MCF 10A (cell line): ENCODE measurements around the gene DDX39A. TPM values are rescaled to one million over a fixed set of nuclear protein-coding genes. Genes with fewer than 3 reads are reported as not detected.

Experiments
- BruUV-seq: library from RNA; stranded (reverse); fragments of 400-500 nt; replicated peaks from 2 replicates; lab custom pipeline; 2021; lab: Mats Ljungman, UMichigan
- CTCF ChIA-PET: fragments of 300-600 bp; sonication (Branson Sonifier 250); formaldehyde crosslinking; extraction: SDS; loops from one replicate; lab custom pipeline; 2021; ENCODE audit warnings: antibody characterized with exemption, inconsistent platforms; lab: Yijun Ruan, JAX
- POLR2A ChIA-PET: fragments of 300-600, 350-650 bp; sonication (Branson Sonifier 250); formaldehyde crosslinking; extraction: SDS; loops from one replicate; lab custom pipeline; 2020; ENCODE audit warnings: antibody characterized with exemption, inconsistent platforms; lab: Yijun Ruan, JAX
- DNase-seq: peaks from one replicate; pipeline ENCODE4 v3.0.0-alpha.2; 2018; ENCODE audit not compliant: unreplicated experiment
- H3K27ac Mint-ChIP-seq: one replicate; pipeline ENCODE4 v1.8.0; 2022; ENCODE audit warnings: mild to moderate bottlenecking, low read depth, mixed read lengths; ENCODE audit not compliant: unreplicated experiment
- H3K27me3 Mint-ChIP-seq: one replicate; pipeline ENCODE4 v1.8.0; 2022; ENCODE audit warnings: mixed read lengths; ENCODE audit not compliant: insufficient read depth, unreplicated experiment
- H3K36me3 Mint-ChIP-seq: one replicate; pipeline ENCODE4 v1.8.0; 2022; ENCODE audit warnings: mild to moderate bottlenecking, moderate library complexity, mixed read lengths; ENCODE audit not compliant: insufficient read depth, unreplicated experiment
- H3K4me1 Mint-ChIP-seq: one replicate; pipeline ENCODE4 v1.8.0; 2022; ENCODE audit warnings: mixed read lengths; ENCODE audit not compliant: insufficient read depth, unreplicated experiment
- H3K4me3 Mint-ChIP-seq: one replicate; pipeline ENCODE4 v1.8.0; 2022; ENCODE audit warnings: mild to moderate bottlenecking, moderate library complexity, mixed read lengths; ENCODE audit not compliant: unreplicated experiment
- H3K9me3 Mint-ChIP-seq: one replicate; pipeline ENCODE4 v1.8.0; 2022; ENCODE audit warnings: mixed read lengths; ENCODE audit not compliant: unreplicated experiment
- CTCF ChIP-seq: fragments of 200-600 bp; IDR thresholded peaks from one replicate; pipeline ENCODE4 v1.8.0; 2022; ENCODE audit warnings: antibody characterized with exemption, mild to moderate bottlenecking; ENCODE audit not compliant: unreplicated experiment
- intact Hi-C: fragments of 100-400 bp; cut with micrococcal nuclease; formaldehyde crosslinking; loops from 2 replicates; pipeline ENCODE4 v1.14.1; 2022
- total RNA-seq: library from RNA; stranded (reverse); gene quantifications from 2 replicates; pipeline ENCODE4 v1.2.3, GENCODE V29; 2022

Gene DDX39A
- total RNA-seq, 1 experiment from 2014 or later: 65.4 TPM

- intact Hi-C loops: loop anchor here (5.0 kb wide), 1 partner anchor 35 kb away; no protein-coding TSS in a partner anchor
- CTCF ChIA-PET: interaction anchor here (0.6 to 1.1 kb wide), 3 partner anchors 18 to 66 kb away, joined by 3 read pairs; no protein-coding TSS in a partner anchor
- BruUV-seq: no TSS peak
These were observed 18.5 kb upstream of the DDX39A start for GRCh38 chr19:14437578-14438140.

GRCh38 chr19:14435320-14436050, 16.3 kb upstream of the DDX39A start:
- no TSS peak for BruUV-seq

More at GRCh38 chr19:14437578-14438140, 18.5 kb upstream of the DDX39A start:
- no peak overlapping the region for H3K4me3 Mint-ChIP-seq
- TF ChIP-seq CTCF: no peak
- H3K27ac Mint-ChIP-seq: no peak overlapping the region
- no peak for DNase-seq
- H3K9me3 Mint-ChIP-seq: no peaks in the 10 kb centered on the region
- POLR2A ChIA-PET: interaction anchor here (0.6 to 1.2 kb wide), 5 partner anchors 11 to 680 kb away, joined by 3 to 5 read pairs (median 4); partner anchors contain the start of gene ASF1B
- peaks cover 7% of the 10 kb centered on the region for H3K4me1 Mint-ChIP-seq
- peaks cover 26% of the 10 kb centered on the region for H3K36me3 Mint-ChIP-seq
- H3K27me3 Mint-ChIP-seq: no peaks in the 10 kb centered on the region

GRCh38 chr19:14434543-14435319, 15.6 kb upstream of the DDX39A start:
- TF ChIP-seq CTCF: no peak
- BruUV-seq: TSS peak; percentile 25
- Mint-ChIP-seq H3K36me3 (no peaks in the 10 kb centered on the region), H3K27ac (peak overlapping the region; percentile 0), H3K4me1 (peaks cover 10% of the 10 kb centered on the region), H3K4me3 (peak overlapping the region; percentile 48), H3K27me3 (no peaks in the 10 kb centered on the region), H3K9me3 (no peaks in the 10 kb centered on the region)
- POLR2A ChIA-PET: interaction anchor here (0.6 to 1.1 kb wide), 2 partner anchors 16 to 137 kb away, joined by 3 to 5 read pairs; partner anchors contain the start of genes DDX39A and NDUFB7
- CTCF ChIA-PET: interaction anchor here (0.6 to 1.2 kb wide), 3 partner anchors 13 to 139 kb away, joined by 3 read pairs; no protein-coding TSS in a partner anchor
- DNase-seq: peak; percentile 91
- intact Hi-C loops: loop anchor here (5.0 kb wide), 2 partner anchors 38 to 52 kb away; partner anchors contain the start of gene ADGRE5

More at GRCh38 chr19:14435320-14436050, 16.3 kb upstream of the DDX39A start:
- Mint-ChIP-seq H3K27ac (peak overlapping the region; percentile 0), H3K4me3 (peak overlapping the region; percentile 48), H3K9me3 (no peaks in the 10 kb centered on the region), H3K4me1 (peaks cover 10% of the 10 kb centered on the region), H3K36me3 (peaks cover 5% of the 10 kb centered on the region), H3K27me3 (no peaks in the 10 kb centered on the region)
- CTCF ChIA-PET: interaction anchor here (0.6 to 0.7 kb wide), 5 partner anchors 12 to 360 kb away, joined by 3 to 4 read pairs (median 3); no protein-coding TSS in a partner anchor
- no peak for DNase-seq
- no peak for TF ChIP-seq CTCF
- intact Hi-C loops: loop anchor here (5.0 kb wide), 1 partner anchor 37 kb away; no protein-coding TSS in a partner anchor
- POLR2A ChIA-PET: interaction anchor here (0.6 to 1.1 kb wide), 2 partner anchors 17 to 136 kb away, joined by 3 to 5 read pairs; partner anchors contain the start of genes DDX39A and NDUFB7
